Right lobe of liver (tissue), 6 donors: ENCODE results near the gene VKORC1. TPM values are rescaled to one million over a fixed set of nuclear protein-coding genes. Genes with fewer than 3 reads are reported as not detected.

Experiments used
- ATAC-seq, 4 donors: fragments of 200-7000 bp; cut with Tn5 transposase; one replicate each; pipeline ENCODE4 v1.9.1; 2020; ENCODE audit warnings: mild to moderate bottlenecking in 4 of 4, moderate library complexity in 4 of 4
- DNase-seq, 3 donors: peaks; one replicate each; pipeline ENCODE4 v3.0.0-alpha.2; 2020
- H3K27ac ChIP-seq, 3 donors: fragments of 200-600 bp; one replicate each; pipeline ENCODE4 v1.8.0; 2022
- H3K27me3 ChIP-seq, 2 donors: fragments of 200-600 bp; one replicate each; pipeline ENCODE4 v1.8.0; 2022
- H3K36me3 ChIP-seq, 4 donors: fragments of 200-600 bp; sonication (generic) in 1 of 4; one replicate each; pipeline versions ENCODE4 v1.5.1 to v1.8.0; 2017 to 2022; ENCODE audit warnings: control low read depth in 1 of 4
- H3K4me1 ChIP-seq, 4 donors: fragments of 200-600 bp; sonication (generic) in 1 of 4; one replicate each; pipeline versions ENCODE4 v1.5.1 to v1.8.0; 2017 to 2022; ENCODE audit warnings: control low read depth in 1 of 4
- H3K4me3 ChIP-seq, 3 donors: fragments of 200-600 bp; one replicate each; pipeline ENCODE4 v1.8.0; 2022
- H3K9me3 ChIP-seq, 4 donors: fragments of 200-600 bp; sonication (generic) in 1 of 4; one replicate each; pipeline versions ENCODE4 v1.5.1 to v1.8.0; 2017 to 2022; ENCODE audit warnings: control low read depth in 1 of 4
- POLR2A ChIP-seq: fragments of 450-650 bp; IDR thresholded peaks from one replicate; pipeline ENCODE4 v1.6.1; 2017; ENCODE audit warnings: antibody characterized with exemption, mild to moderate bottlenecking
- WGBS: methylation state at CpG from one replicate; pipeline ENCODE4 v1.1.6; 2018; ENCODE audit warnings: low coverage, low lambda C conversion rate; ENCODE audit not compliant: insufficient coverage; ENCODE audit errors: missing lambda C conversion rate; 5-methylcytosine and 5-hydroxymethylcytosine counted together
- intact Hi-C, 2 donors: fragments of 100-400 bp; cut with DNase I; formaldehyde crosslinking; loops; one replicate each; pipeline versions ENCODE4 v1.11.2 to v1.14.1; 2022
- total RNA-seq, 6 experiments: library from RNA; depleted of rRNA in 2 of 6; stranded (reverse); fragments of >200 nt in 2 of 6; fragmentation: NEBNext Ultra II Directional in 3 of 6; extraction: Animal tissue kit (Norgen Biotek cat#: 25700) in 3 of 6; gene quantifications; one replicate each; pipeline versions ENCODE4 v1.1.0 to v1.2.4, GENCODE V29; 2016 to 2023
- TF ChIP-seq, protein P1 (sequence below), 4 donors: fragments of 200-600 bp in 3 of 4; fragments of 450-650 bp in 1 of 4; IDR thresholded peaks; one replicate each; pipeline versions ENCODE4 v1.5.1 to v1.8.0; 2016 to 2022; ENCODE audit warnings: antibody characterized with exemption in 4 of 4, mild to moderate bottlenecking in 2 of 4
- donor health status: DM: no; HTN: yes; CAD: no.
- donor health status: DM: no; HTN: no; CAD: no.
- donor health status: DM: no; HTN: no; CAD: no.
- donor health status: DM: no; HTN: yes; CAD: no.
- donor health status: DM: no; HTN: yes; CAD: no.

The VKORC1 gene
- total RNA-seq, 6 experiments from 2014 or later: 102 to 297 (median 199) TPM

GRCh38 chr16:31081428-31082351 is 12.9 kb downstream of the VKORC1 start:
- no peak for TF ChIP-seq POLR2A
- TF ChIP-seq, protein P1, sequence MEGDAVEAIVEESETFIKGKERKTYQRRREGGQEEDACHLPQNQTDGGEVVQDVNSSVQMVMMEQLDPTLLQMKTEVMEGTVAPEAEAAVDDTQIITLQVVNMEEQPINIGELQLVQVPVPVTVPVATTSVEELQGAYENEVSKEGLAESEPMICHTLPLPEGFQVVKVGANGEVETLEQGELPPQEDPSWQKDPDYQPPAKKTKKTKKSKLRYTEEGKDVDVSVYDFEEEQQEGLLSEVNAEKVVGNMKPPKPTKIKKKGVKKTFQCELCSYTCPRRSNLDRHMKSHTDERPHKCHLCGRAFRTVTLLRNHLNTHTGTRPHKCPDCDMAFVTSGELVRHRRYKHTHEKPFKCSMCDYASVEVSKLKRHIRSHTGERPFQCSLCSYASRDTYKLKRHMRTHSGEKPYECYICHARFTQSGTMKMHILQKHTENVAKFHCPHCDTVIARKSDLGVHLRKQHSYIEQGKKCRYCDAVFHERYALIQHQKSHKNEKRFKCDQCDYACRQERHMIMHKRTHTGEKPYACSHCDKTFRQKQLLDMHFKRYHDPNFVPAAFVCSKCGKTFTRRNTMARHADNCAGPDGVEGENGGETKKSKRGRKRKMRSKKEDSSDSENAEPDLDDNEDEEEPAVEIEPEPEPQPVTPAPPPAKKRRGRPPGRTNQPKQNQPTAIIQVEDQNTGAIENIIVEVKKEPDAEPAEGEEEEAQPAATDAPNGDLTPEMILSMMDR (IDR thresholded peaks at IDR 0.05): no peak
- H3K9me3 ChIP-seq: no peaks in the 10 kb centered on the region
- WGBS: 78% methylated on average over 11 of the region's 26 CpGs
- no peaks in the 10 kb centered on the region for H3K27me3 ChIP-seq
- no peaks in the 10 kb centered on the region for H3K4me1 ChIP-seq
- ATAC-seq (peak in 1 of 4 donors; percentile 11), DNase-seq (peak in 1 of 3 donors; percentile 20)
- intact Hi-C loops: loop anchor here in 1 of 2 donors (10.0 kb wide), 1 partner anchor 97 kb away; the partner anchor contains the start of gene HSD3B7
- H3K4me3 ChIP-seq: no peak overlapping the region
- H3K27ac ChIP-seq: no peak overlapping the region
- peaks cover 0 to 40% (median 16%) of the 10 kb centered on the region in 4 donors for H3K36me3 ChIP-seq

GRCh38 chr16:31080756-31081419 is 13.7 kb downstream of the VKORC1 start:
- Histone ChIP-seq H3K4me1 (no peaks in the 10 kb centered on the region), H3K9me3 (no peaks in the 10 kb centered on the region), H3K27ac (no peak overlapping the region), H3K36me3 (peaks cover 0 to 41% (median 14%) of the 10 kb centered on the region in 4 donors), H3K4me3 (no peak overlapping the region), H3K27me3 (no peaks in the 10 kb centered on the region)
- DNase-seq (no peak), ATAC-seq (peak in 1 of 4 donors; percentile 17)
- WGBS: 60% methylated on average over 1 of the region's 13 CpGs
- TF ChIP-seq POLR2A: no peak
- TF ChIP-seq, protein P1 (IDR thresholded peaks at IDR 0.05): no peak
- intact Hi-C loops: loop anchor here in 1 of 2 donors (10.0 kb wide), 1 partner anchor 96 kb away; the partner anchor contains the start of gene HSD3B7

DNA sequence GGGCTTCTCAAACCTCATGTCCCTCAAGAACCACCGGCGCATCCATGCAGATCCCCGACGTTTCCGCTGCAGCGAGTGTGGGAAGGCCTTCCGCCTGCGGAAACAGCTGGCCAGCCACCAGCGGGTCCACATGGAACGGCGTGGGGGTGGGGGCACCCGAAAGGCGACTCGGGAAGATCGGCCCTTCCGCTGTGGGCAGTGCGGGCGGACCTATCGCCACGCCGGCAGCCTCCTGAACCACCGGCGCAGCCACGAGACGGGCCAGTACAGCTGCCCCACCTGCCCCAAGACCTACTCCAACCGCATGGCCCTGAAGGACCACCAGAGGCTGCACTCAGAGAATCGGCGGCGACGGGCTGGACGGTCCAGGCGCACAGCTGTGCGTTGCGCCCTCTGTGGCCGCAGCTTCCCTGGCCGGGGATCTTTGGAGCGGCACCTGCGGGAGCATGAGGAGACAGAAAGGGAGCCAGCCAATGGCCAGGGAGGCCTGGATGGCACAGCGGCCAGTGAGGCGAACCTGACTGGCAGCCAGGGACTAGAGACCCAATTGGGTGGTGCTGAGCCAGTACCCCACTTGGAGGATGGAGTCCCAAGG is 14.5 kb downstream of the VKORC1 start:
- ATAC-seq: no peak
- Histone ChIP-seq H3K27me3 (no peaks in the 10 kb centered on the region), H3K27ac (no peak overlapping the region), H3K4me3 (no peak overlapping the region), H3K4me1 (peaks cover 0 to 3% (median 0%) of the 10 kb centered on the region in 4 donors), H3K9me3 (no peaks in the 10 kb centered on the region), H3K36me3 (peaks cover 0 to 39% (median 11%) of the 10 kb centered on the region in 4 donors)
- WGBS: 97% methylated on average over 12 of the region's 40 CpGs
- intact Hi-C loops: loop anchor here in 1 of 2 donors (10.0 kb wide), 1 partner anchor 95 kb away; the partner anchor contains the start of gene HSD3B7
- peak in 1 of 3 donors; percentile 20 for DNase-seq
- TF ChIP-seq, protein P1 (IDR thresholded peaks at IDR 0.05): no peak
- TF ChIP-seq POLR2A: no peak

DNA sequence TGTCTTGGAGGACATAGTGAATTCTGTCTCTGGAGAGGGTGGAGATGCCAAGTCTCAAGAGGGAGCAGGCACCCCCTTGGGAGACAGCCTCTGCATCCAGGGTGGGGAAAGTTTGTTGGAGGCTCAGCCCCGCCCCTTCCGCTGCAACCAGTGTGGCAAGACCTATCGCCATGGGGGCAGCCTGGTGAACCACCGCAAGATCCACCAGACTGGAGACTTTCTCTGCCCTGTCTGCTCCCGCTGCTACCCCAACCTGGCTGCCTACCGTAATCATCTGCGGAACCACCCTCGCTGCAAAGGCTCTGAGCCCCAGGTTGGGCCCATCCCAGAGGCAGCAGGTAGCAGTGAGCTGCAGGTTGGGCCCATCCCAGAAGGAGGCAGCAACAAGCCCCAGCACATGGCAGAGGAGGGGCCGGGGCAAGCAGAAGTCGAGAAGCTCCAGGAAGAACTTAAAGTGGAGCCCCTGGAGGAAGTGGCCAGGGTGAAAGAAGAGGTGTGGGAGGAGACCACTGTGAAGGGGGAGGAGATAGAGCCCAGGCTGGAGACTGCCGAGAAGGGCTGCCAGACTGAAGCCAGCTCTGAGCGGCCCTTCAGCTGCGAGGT is 15.2 kb downstream of the VKORC1 start:
- TF ChIP-seq, protein P1 (IDR thresholded peaks at IDR 0.05): no peak
- TF ChIP-seq POLR2A: no peak
- Histone ChIP-seq H3K36me3 (peaks cover 0 to 35% (median 6%) of the 10 kb centered on the region in 4 donors), H3K9me3 (no peaks in the 10 kb centered on the region), H3K4me1 (peaks cover 0 to 7% (median 0%) of the 10 kb centered on the region in 4 donors), H3K4me3 (no peak overlapping the region), H3K27ac (no peak overlapping the region), H3K27me3 (no peaks in the 10 kb centered on the region)
- intact Hi-C loops: no loop called here
- 83% methylated on average over 4 of the region's 13 CpGs for WGBS
- ATAC-seq (no peak), DNase-seq (no peak)
